ENCODE data around the gene EPB42. TPM values are rescaled to one million over a fixed set of nuclear protein-coding genes. Genes with fewer than 3 reads are reported as not detected.

Gene EPB42
- polyA plus RNA-seq, 1 experiment: not detected

DNA sequence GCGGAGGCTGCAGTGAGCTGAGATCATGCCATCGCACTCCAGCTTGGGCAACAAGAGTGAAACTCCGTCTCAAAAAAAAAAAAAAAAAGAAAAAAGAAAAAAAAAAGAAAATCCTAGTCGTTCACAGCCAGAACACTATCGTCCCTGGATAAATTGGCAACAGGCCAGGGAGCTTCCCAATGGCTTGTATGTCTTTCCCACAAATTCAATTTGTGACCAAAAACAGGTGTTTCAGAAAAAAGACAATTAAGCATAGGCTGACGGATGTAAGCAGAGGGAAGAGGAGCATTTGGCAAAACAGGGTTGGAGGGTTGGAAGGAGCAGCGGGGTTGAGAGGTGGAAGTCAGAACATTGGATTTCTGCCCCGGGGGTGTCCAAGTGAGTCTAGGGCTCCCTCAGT lies 8.5 kb downstream of the EPB42 start:
- POLR2A ChIA-PET: no interaction called here
- CTCF ChIA-PET: interaction anchor here (3.1 to 7.7 kb wide), 3 partner anchors 8 to 73 kb away, joined by 15 to 52 read pairs (median 24); no protein-coding TSS in a partner anchor
- TF ChIP-seq, protein P1, sequence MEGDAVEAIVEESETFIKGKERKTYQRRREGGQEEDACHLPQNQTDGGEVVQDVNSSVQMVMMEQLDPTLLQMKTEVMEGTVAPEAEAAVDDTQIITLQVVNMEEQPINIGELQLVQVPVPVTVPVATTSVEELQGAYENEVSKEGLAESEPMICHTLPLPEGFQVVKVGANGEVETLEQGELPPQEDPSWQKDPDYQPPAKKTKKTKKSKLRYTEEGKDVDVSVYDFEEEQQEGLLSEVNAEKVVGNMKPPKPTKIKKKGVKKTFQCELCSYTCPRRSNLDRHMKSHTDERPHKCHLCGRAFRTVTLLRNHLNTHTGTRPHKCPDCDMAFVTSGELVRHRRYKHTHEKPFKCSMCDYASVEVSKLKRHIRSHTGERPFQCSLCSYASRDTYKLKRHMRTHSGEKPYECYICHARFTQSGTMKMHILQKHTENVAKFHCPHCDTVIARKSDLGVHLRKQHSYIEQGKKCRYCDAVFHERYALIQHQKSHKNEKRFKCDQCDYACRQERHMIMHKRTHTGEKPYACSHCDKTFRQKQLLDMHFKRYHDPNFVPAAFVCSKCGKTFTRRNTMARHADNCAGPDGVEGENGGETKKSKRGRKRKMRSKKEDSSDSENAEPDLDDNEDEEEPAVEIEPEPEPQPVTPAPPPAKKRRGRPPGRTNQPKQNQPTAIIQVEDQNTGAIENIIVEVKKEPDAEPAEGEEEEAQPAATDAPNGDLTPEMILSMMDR (IDR thresholded peaks at IDR 0.05; ENCODE audit: insufficient read depth, low read depth, low read length): no peak
- H3K27me3 ChIP-seq (ENCODE audit: control insufficient read depth, insufficient read depth, low read length): peaks cover 27% of the 10 kb centered on the region
- no peak overlapping the region for H3K4me3 ChIP-seq (ENCODE audit: low read depth, low read length)
- no peaks in the 10 kb centered on the region for H3K36me3 ChIP-seq (ENCODE audit: control insufficient read depth, insufficient read depth, low read length)
- no peak for DNase-seq (ENCODE audit: low read depth)

DNA sequence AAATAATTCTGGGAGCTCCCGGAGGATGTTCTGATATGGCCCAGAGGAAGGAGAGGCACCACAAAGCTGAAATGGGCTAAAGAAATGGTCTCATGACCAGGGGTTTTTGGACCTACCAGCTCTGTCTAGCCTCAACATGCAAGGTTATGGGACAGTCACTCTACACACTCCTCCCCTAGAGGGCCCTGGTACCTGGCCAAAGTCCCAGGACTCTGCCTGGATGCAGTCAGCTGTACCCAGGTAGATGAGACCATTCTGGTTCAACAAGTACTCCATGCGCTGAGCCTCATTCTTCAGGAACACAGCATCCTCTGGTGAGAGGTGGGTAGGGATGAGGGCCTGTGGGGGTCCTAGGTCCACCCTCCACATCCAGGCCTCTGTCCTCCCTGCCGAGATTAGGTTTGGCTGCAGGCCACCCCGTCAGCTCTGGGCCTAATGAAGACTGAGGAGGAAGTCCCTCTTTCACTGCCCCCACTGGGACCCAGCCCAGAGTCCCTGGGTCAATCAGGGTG lies 9.5 kb downstream of the EPB42 start:
- peaks cover 35% of the 10 kb centered on the region for H3K27me3 ChIP-seq (ENCODE audit: control insufficient read depth, insufficient read depth, low read length)
- no peak for DNase-seq (ENCODE audit: low read depth)
- H3K4me3 ChIP-seq (ENCODE audit: low read depth, low read length): no peak overlapping the region
- H3K36me3 ChIP-seq (ENCODE audit: control insufficient read depth, insufficient read depth, low read length): no peaks in the 10 kb centered on the region
- CTCF ChIA-PET: interaction anchor here (1.0 to 7.7 kb wide), 5 partner anchors 7 to 75 kb away, joined by 3 to 52 read pairs (median 4); no protein-coding TSS in a partner anchor
- TF ChIP-seq, protein P1 (IDR thresholded peaks at IDR 0.05; ENCODE audit: insufficient read depth, low read depth, low read length): no peak
- POLR2A ChIA-PET: no interaction called here

DNA sequence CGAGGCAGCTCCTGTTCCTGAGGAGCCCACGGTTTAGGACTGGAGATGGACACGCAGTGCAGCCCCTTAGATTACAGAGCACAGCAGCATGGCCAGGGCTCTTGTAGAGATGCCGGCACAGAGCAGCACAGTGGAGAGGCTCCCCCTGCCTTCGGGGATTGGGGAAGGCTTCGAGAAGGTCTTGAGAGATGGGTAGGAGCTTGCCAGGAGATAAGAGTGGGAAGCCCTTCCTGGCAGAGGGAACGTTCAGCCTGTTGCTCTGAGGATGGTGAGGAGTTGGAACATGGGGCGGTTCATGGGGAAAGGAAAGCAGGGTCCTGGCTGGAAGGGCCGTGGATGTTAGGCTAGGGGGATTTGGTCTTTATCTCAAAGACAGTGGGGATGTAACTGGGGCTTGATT lies 10.0 kb downstream of the EPB42 start:
- peaks cover 36% of the 10 kb centered on the region for H3K27me3 ChIP-seq (ENCODE audit: control insufficient read depth, insufficient read depth, low read length)
- TF ChIP-seq, protein P1 (IDR thresholded peaks at IDR 0.05; ENCODE audit: insufficient read depth, low read depth, low read length): no peak
- CTCF ChIA-PET: interaction anchor here (1.2 to 7.7 kb wide), 3 partner anchors 15 to 75 kb away, joined by 3 to 52 read pairs (median 4); no protein-coding TSS in a partner anchor
- H3K36me3 ChIP-seq (ENCODE audit: control insufficient read depth, insufficient read depth, low read length): no peaks in the 10 kb centered on the region
- H3K4me3 ChIP-seq (ENCODE audit: low read depth, low read length): no peak overlapping the region
- no peak for DNase-seq (ENCODE audit: low read depth)
- POLR2A ChIA-PET: no interaction called here

DNA sequence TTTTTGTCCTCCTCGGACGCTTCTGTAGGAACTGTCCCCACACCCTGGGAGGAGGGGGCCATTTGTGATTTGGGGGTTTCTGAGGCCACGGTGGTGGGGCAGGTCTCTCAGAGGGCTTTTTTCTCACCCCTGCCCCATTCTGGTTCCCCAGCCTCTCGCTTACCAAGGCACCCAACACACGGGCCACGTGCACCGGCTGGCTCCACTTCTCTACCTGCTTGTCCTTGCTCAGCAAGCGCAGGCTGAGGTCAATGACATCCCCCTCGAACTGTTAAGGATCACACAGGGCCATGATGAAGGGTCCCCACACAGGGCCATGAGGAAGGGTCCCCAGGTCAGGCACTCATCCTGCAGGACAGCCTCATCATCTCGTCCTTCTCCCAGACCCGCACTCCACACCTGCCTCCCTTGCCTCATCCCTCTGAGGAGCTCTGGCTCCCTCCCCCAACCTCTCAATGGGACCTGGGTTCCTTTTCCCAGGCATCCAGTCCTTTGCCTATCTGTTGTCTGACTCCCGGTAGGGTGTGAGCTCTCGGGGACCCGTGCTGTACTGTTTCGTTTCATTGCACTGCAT lies 10.6 kb downstream of the EPB42 start:
- Histone ChIP-seq H3K27me3 (ENCODE audit: control insufficient read depth, insufficient read depth, low read length) (peaks cover 37% of the 10 kb centered on the region), H3K4me3 (ENCODE audit: low read depth, low read length) (no peak overlapping the region), H3K36me3 (ENCODE audit: control insufficient read depth, insufficient read depth, low read length) (no peaks in the 10 kb centered on the region)
- no peak for DNase-seq (ENCODE audit: low read depth)
- POLR2A ChIA-PET: no interaction called here
- CTCF ChIA-PET: interaction anchor here (0.8 to 7.7 kb wide), 3 partner anchors 15 to 74 kb away, joined by 3 to 52 read pairs (median 4); no protein-coding TSS in a partner anchor
- TF ChIP-seq, protein P1 (IDR thresholded peaks at IDR 0.05; ENCODE audit: insufficient read depth, low read depth, low read length): no peak

DNA sequence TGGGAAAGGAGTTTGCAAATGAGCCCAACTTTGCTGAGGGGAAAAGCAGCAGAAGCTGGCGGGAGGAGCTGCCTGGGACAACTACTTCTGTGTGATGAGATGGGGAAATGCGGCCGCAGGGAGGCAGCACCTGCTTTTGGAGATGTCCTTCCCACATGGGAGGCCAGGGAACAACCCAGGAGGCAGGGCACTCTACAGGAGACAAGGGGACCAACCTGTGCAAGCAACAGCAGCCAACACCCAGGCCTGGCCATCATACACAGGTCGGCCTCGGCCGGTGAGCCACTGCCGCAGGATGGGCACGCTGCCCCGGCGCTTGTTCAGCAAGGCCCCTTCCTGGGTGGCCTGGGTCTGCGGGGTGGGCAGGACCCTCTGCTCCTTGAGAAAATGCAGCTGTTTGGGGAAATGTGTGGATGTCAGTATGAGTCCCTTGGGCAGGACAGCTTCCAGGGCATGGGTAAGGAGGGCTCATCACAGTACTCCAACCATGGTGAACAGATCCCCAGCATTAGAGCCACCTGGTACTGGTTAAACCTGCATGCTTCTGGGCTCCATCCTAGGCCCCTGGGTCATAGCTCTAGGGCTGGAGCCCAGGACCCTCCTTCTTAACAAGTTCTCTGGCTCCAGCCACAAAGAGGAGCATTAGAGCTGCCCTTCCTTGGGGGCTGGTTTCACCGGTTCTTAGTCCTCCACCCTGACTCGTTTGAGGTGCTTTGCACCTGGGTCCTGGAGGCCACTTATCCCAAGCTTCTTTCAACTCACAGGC lies 11.6 kb downstream of the EPB42 start:
- Histone ChIP-seq H3K27me3 (ENCODE audit: control insufficient read depth, insufficient read depth, low read length) (peaks cover 37% of the 10 kb centered on the region), H3K36me3 (ENCODE audit: control insufficient read depth, insufficient read depth, low read length) (no peaks in the 10 kb centered on the region), H3K4me3 (ENCODE audit: low read depth, low read length) (no peak overlapping the region)
- TF ChIP-seq, protein P1 (IDR thresholded peaks at IDR 0.05; ENCODE audit: insufficient read depth, low read depth, low read length): no peak
- CTCF ChIA-PET: interaction anchor here (0.8 to 7.7 kb wide), 3 partner anchors 10 to 75 kb away, joined by 3 to 52 read pairs (median 3); no protein-coding TSS in a partner anchor
- no peak for DNase-seq (ENCODE audit: low read depth)
- POLR2A ChIA-PET: no interaction called here

Data from BJ (cell line).